Stimulated activated effector memory CD8-positive, alpha-beta T cell treated with anti-CD3 and anti-CD28 coated beads, Interleukin-12 subunit alpha, Interleukin-12 subunit beta, amount 100 ng/mL, for 72 hours (primary cell): Measurements from ENCODE around the gene ZNF490.
"Not testable (repeated sequence)": the region's sequence is repeated elsewhere in the genome, so short reads cannot be mapped to it uniquely, and the experiment has no call there.

Experiments used
- ATAC-seq: fragments of 150-1000 bp; cut with Tn5 transposase; 2 replicates; pipeline ENCODE4 v1.10.0; 2021
- DNase-seq, 2 donors: peaks; one replicate each; pipeline ENCODE4 v3.0.0; 2021 to 2022; ENCODE audit warnings: low spot score in 2 of 2
- H3K27ac Mint-ChIP-seq: one replicate; pipeline ENCODE4 v1.8.0; 2022; ENCODE audit warnings: mild to moderate bottlenecking, mixed read lengths
- H3K36me3 Mint-ChIP-seq: one replicate; pipeline ENCODE4 v1.8.0; 2022; ENCODE audit warnings: mild to moderate bottlenecking, mixed read lengths
- H3K4me1 Mint-ChIP-seq: one replicate; pipeline ENCODE4 v1.8.0; 2022; ENCODE audit warnings: mixed read lengths
- H3K4me3 Mint-ChIP-seq: one replicate; pipeline ENCODE4 v1.8.0; 2022; ENCODE audit warnings: mild to moderate bottlenecking, mixed read lengths
- H3K9me3 Mint-ChIP-seq: one replicate; pipeline ENCODE4 v1.8.0; 2022; ENCODE audit warnings: mixed read lengths

The ZNF490 gene

GRCh38 chr19:12636631-12637030 is 26.0 kb upstream of the ZNF490 start:
- Mint-ChIP-seq H3K4me1 (peaks cover 17% of the 10 kb centered on the region), H3K27ac (no peak overlapping the region), H3K36me3 (peaks cover 46% of the 10 kb centered on the region), H3K4me3 (no peak overlapping the region), H3K9me3 (no peaks in the 10 kb centered on the region)
- DNase-seq (no peak), ATAC-seq (no peak)

DNA sequence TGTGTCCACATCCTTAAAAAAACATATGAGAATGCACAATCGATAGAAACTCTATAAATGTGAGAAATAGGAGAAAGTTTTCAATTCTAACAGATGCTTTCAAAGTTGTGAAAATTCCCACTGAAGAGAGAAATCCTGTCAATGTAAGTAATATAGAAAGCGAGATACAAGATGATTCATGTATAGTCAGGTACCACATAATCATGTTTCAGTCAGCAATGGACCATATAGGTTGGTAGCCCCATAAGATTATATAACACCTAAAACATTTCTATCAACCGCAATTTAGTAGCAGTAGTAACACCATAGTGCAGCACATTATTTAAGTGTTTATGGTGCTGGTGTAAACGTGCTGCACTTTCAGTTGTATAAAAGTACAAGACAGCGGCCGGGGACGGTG is 18.6 kb upstream of the ZNF490 start:
- DNase-seq: no peak
- Mint-ChIP-seq H3K9me3 (peaks cover 6% of the 10 kb centered on the region), H3K4me3 (no peak overlapping the region), H3K27ac (no peak overlapping the region), H3K4me1 (peaks cover 6% of the 10 kb centered on the region), H3K36me3 (peaks cover 89% of the 10 kb centered on the region)
- ATAC-seq: peak; percentile 42

DNA sequence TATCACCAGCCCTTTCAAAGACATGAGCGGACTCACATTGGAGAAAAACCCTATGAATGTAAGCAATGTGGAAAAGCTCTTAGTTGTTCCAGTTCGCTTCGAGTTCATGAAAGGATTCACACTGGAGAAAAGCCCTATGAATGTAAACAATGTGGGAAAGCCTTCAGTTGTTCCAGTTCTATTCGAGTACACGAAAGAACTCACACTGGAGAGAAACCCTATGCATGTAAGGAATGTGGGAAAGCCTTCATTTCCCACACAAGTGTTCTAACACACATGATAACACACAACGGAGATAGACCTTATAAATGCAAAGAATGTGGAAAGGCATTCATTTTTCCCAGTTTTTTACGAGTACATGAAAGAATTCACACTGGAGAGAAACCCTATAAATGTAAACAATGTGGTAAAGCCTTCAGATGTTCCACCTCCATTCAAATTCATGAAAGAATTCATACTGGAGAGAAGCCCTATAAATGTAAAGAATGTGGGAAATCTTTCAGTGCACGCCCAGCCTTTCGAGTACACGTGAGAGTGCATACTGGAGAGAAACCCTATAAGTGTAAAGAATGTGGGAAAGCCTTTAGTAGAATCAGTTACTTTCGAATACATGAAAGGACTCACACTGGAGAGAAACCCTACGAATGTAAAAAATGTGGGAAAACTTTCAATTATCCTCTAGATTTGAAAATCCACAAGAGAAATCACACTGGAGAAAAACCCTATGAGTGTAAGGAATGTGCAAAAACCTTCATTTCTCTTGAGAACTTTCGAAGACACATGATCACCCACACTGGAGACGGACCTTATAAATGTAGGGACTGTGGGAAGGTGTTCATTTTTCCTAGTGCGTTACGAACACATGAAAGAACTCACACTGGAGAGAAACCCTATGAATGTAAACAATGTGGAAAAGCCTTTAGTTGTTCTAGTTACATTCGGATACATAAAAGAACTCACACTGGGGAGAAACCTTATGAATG is 17.7 kb upstream of the ZNF490 start:
- H3K27ac Mint-ChIP-seq: no peak overlapping the region
- H3K4me3 Mint-ChIP-seq: no peak overlapping the region
- DNase-seq (no peak), ATAC-seq (no peak)
- H3K9me3 Mint-ChIP-seq: peaks cover 6% of the 10 kb centered on the region
- peaks cover 6% of the 10 kb centered on the region for H3K4me1 Mint-ChIP-seq
- H3K36me3 Mint-ChIP-seq: peaks cover 91% of the 10 kb centered on the region

GRCh38 chr19:12626958-12627357 is 16.3 kb upstream of the ZNF490 start:
- H3K4me3 Mint-ChIP-seq: no peak overlapping the region
- peaks cover 6% of the 10 kb centered on the region for H3K9me3 Mint-ChIP-seq
- peak; percentile 71 for ATAC-seq
- no peak for DNase-seq
- H3K36me3 Mint-ChIP-seq: peaks cover 98% of the 10 kb centered on the region
- peaks cover 6% of the 10 kb centered on the region for H3K4me1 Mint-ChIP-seq
- H3K27ac Mint-ChIP-seq: no peak overlapping the region

DNA sequence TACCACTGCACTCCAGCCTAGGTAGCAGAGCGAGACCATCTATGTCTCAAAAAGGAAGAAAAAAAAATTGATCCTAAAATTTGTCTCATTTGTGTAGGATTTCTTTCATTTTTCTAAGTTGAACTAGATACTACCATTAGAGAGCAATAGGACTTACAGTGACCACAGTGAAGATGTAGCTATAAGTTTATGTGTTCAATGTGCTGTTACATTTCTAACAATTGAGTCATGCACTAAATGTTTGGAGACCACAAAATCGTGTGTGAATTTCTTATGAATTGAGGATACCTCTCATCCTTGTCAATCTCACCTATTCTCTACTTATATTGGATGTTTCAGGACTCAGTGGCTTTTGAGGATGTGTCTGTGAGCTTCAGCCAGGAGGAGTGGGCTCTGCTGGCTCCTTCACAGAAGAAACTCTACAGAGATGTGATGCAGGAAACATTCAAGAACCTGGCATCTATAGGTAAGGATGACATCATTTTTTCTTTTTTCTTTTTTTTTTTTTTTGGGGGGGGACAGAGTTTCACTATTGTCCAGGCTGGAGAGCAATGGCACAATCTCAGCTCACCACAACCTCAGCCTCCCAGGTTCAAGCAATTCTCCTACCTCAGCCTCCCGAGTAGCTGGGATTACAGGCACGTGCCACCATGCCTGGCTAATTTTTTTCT is 12.9 kb upstream of the ZNF490 start:
- ATAC-seq: no peak
- Mint-ChIP-seq H3K4me3 (no peak overlapping the region), H3K27ac (no peak overlapping the region), H3K36me3 (peaks cover 80% of the 10 kb centered on the region), H3K4me1 (no peaks in the 10 kb centered on the region), H3K9me3 (peaks cover 6% of the 10 kb centered on the region)
- DNase-seq: no peak

DNA sequence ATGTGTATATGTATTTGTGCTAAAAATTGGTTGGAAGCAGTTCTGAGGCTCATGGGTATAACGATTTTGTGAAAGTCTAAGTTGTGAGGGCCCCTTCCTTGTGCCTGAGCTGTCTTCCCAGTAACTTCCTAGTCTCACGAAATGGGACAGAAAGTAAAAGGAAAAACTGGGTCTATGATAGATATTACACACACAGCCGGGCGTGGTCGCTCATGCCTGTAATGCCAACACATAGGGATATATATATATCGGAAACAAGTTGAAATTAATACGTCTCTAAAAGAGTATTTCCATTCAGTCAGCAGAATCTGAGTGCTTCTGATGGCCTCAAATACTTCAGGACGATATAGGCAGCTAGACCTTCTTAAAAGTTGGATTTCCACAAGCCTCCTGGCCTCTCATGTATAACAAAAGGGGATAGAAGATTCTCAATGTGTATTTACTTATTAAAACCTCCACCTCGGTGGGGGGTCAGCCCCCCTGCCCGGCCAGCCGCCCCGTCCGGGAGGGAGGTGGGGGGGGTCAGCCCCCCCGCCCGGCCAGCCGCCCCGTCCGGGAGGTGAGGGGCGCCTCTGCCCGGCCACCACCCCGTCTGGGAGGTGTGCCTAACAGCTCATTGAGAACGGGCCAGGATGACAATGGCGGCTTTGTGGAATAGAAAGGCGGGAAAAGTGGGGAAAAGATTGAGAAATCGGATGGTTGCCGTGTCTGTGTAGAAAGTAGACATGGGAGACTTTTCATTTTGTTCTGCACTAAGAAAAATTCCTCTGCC is 10.8 kb upstream of the ZNF490 start:
- not testable (repeated sequence) for H3K4me3 Mint-ChIP-seq, H3K9me3 Mint-ChIP-seq, DNase-seq, ATAC-seq, H3K4me1 Mint-ChIP-seq
- peak overlapping the region; percentile 37 for H3K27ac Mint-ChIP-seq
- H3K36me3 Mint-ChIP-seq: peaks cover 80% of the 10 kb centered on the region

GRCh38 chr19:12617646-12618045 is 7.0 kb upstream of the ZNF490 start:
- Mint-ChIP-seq H3K4me1 (peaks cover 30% of the 10 kb centered on the region), H3K27ac (no peak overlapping the region), H3K36me3 (peaks cover 79% of the 10 kb centered on the region), H3K4me3 (no peak overlapping the region), H3K9me3 (no peaks in the 10 kb centered on the region)
- no peak for ATAC-seq
- DNase-seq: no peak

DNA sequence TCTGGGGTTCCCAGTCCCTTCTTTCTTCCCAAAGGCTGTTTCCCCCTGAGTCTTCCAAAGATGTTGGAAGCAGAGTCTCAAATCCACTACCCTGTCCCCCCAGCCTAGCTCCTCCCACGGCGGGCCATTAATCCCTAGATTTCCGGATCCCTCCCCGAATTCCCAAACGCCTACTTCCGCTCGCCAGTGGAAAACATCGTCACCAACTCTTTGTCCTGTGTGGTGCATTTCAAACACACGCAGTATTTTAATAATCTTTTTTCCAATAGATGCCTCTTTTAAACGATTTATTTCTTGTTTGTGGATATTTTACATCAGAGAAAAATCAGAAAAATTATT is 717 bp upstream of the ZNF490 start:
- DNase-seq: no peak
- Mint-ChIP-seq H3K36me3 (peaks cover 62% of the 10 kb centered on the region), H3K4me3 (peak overlapping the region; percentile 98), H3K4me1 (peaks cover 27% of the 10 kb centered on the region), H3K9me3 (no peaks in the 10 kb centered on the region), H3K27ac (peak overlapping the region; percentile 95)
- no peak for ATAC-seq

DNA sequence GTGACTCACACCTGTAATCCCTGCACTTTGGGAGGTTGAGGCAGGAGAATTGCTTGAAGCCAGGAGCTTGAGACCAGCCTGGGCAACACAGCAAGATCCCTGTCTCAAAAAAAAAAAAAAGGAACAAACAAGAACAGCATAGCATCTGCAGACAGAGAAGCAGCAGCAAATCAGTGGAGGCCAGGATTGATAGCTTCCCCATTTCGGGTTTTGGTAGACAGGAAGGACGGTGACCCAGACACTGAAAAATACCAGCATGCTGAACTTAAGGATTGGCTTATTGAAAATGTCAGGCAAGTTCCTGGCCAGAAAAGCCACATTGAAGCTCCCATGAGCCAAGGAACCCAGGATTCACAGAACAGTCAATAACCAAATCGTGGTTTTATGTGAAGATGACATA is 3.0 kb downstream of the ZNF490 start:
- H3K9me3 Mint-ChIP-seq: no peaks in the 10 kb centered on the region
- ATAC-seq: no peak
- H3K4me1 Mint-ChIP-seq: peaks cover 2% of the 10 kb centered on the region
- no peak for DNase-seq
- H3K27ac Mint-ChIP-seq: no peak overlapping the region
- H3K36me3 Mint-ChIP-seq: peaks cover 54% of the 10 kb centered on the region
- H3K4me3 Mint-ChIP-seq: no peak overlapping the region

DNA sequence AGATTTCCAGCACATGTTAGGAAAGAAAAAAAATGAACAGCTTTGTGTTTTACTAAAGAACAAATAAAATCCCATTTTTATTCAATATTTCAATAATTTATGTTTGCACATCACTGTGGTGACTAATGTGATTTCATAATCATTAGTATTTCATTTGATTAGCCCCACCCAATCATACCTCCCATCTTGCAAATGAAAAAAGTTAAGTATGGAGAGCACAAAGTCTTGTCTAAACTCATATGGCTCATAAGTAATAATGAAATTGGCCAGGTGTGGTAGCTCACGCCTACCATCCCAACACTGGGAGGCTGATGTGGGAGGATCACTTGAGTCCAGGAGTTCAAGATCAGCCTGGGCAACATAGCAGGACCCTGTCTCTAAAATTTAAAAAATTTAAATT is 3.8 kb downstream of the ZNF490 start:
- no peak overlapping the region for H3K27ac Mint-ChIP-seq
- peaks cover 51% of the 10 kb centered on the region for H3K36me3 Mint-ChIP-seq
- no peak overlapping the region for H3K4me3 Mint-ChIP-seq
- DNase-seq (no peak), ATAC-seq (no peak)
- H3K9me3 Mint-ChIP-seq: no peaks in the 10 kb centered on the region
- H3K4me1 Mint-ChIP-seq: no peaks in the 10 kb centered on the region

DNA sequence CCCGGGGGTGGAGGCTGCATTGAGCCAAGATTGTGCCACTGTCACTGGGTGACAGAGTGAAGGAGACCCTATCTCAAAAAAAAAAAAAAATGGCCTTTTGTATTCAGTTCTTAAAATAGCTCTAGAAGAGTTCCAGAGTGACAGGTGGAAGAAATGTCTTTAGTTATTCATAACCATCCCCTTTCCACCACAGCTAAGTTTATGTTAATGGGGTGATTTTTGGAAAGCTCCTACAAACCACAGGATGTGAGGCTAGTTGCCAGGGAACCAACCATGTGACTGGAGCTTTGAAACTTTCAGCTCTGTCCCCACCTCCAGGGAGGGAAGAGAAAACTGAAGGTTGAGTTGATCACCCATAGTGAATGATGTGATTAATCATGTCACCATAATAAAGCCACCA is 6.9 kb downstream of the ZNF490 start:
- peaks cover 61% of the 10 kb centered on the region for H3K36me3 Mint-ChIP-seq
- no peaks in the 10 kb centered on the region for H3K4me1 Mint-ChIP-seq
- H3K27ac Mint-ChIP-seq: peak overlapping the region; percentile 52
- ATAC-seq (peak; percentile 92), DNase-seq (no peak)
- H3K9me3 Mint-ChIP-seq: no peaks in the 10 kb centered on the region
- no peak overlapping the region for H3K4me3 Mint-ChIP-seq

DNA sequence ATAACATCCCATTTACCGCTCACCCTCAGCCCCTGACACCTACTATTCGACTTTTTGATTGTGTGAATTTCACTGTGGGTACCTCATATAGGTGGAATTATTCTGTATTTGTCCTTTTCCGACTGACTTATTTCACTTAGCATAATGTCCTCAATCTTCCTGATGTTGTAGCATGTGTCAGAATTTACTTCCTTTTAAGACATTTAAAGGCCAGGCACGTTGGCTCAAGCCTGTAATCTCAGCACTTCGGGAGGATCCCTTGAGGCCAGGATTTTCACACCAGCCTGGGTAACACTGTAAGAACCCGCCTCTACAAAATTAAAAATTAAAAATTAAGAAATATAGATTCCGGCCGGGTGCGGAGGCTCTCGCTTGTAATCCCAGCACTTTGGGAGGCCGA is 13.0 kb downstream of the ZNF490 start:
- Mint-ChIP-seq H3K4me1 (no peaks in the 10 kb centered on the region), H3K36me3 (peaks cover 39% of the 10 kb centered on the region), H3K27ac (no peak overlapping the region), H3K9me3 (no peaks in the 10 kb centered on the region), H3K4me3 (no peak overlapping the region)
- DNase-seq (no peak), ATAC-seq (no peak)

GRCh38 chr19:12596927-12597548 is 13.6 kb downstream of the ZNF490 start:
- no peak for ATAC-seq
- H3K4me3 Mint-ChIP-seq: no peak overlapping the region
- H3K27ac Mint-ChIP-seq: no peak overlapping the region
- peaks cover 39% of the 10 kb centered on the region for H3K36me3 Mint-ChIP-seq
- no peaks in the 10 kb centered on the region for H3K9me3 Mint-ChIP-seq
- no peaks in the 10 kb centered on the region for H3K4me1 Mint-ChIP-seq
- DNase-seq: no peak

DNA sequence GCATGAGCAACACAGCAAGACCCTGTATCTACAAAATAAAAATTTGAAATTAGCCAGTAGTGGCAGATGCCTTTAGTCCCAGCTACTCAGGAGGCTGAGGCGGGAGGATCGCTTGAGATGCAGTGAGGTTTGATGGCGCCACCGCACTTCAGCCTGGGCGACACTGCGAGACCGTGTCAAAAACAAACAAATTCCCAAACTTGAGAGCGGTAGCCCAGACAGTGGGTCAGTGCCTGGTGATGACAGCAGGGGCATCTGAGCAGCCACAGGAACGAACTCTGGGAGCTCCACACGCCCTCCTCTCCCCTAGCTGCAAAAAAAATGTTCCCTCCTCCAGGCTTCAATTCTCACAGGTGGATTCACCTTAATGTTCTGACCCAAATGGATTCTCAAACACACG is 14.1 kb downstream of the ZNF490 start:
- Mint-ChIP-seq H3K4me3 (no peak overlapping the region), H3K36me3 (peaks cover 39% of the 10 kb centered on the region), H3K4me1 (no peaks in the 10 kb centered on the region), H3K9me3 (no peaks in the 10 kb centered on the region), H3K27ac (no peak overlapping the region)
- no peak for ATAC-seq
- no peak for DNase-seq

GRCh38 chr19:12581100-12581499 is 29.5 kb downstream of the ZNF490 start:
- H3K27ac Mint-ChIP-seq: no peak overlapping the region
- peaks cover 5% of the 10 kb centered on the region for H3K9me3 Mint-ChIP-seq
- peaks cover 51% of the 10 kb centered on the region for H3K36me3 Mint-ChIP-seq
- no peak overlapping the region for H3K4me3 Mint-ChIP-seq
- ATAC-seq: no peak
- no peak for DNase-seq
- no peaks in the 10 kb centered on the region for H3K4me1 Mint-ChIP-seq
